ENCODE measurements around the gene G6PD. TPM values are rescaled to one million over a fixed set of nuclear protein-coding genes. Genes with fewer than 3 reads are reported as not detected.

Gene G6PD
- total and polyA plus RNA-seq, 2 donors (not counting 3 experiments of a cell fraction or from before 2014, with no cell fraction given) = 155 to 159 TPM

DNA sequence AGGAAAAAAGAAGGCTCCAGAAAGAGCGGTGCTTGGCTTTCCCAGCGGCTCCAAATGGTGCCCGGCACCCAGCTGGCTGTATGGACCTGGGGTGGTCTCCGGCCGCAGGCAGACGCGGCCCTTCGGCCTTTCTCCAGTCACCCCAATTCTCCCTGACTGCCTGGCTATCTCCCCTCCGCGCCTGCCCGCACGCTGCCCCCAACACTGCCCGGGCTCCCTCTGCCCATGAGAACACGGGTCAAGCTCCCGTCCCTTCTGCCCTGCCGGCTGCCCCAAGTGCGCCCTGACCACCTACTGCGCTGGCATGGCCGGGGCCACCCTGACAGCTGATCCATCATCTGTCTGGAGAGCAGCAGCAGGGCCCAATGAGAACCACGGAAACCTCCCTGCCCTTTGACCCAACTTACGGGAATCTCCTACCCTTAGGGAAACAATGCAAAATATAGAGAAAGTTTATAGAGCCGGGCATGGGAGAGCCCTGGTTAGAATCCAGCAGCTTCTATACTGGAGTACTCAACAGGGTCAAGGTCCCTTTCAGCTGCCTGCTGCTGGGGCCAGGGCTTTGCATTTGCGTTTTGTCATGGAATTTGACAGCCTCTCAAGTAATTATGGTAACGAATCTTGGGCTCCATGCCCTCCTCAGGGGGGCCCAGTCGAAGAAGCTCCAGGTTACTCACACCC, 29.4 kb downstream of the G6PD start:
- H2AFZ ChIP-seq (ENCODE audit: low read depth, low read length) = peak overlapping the region; percentile 35
- H3K79me2 ChIP-seq (ENCODE audit: control insufficient read depth, insufficient read depth, low read length) = peaks cover 3% of the 10 kb centered on the region
- no peaks in the 10 kb centered on the region for H3K9me1 ChIP-seq (replicated peaks; ENCODE audit: control insufficient read depth, extremely low read depth, insufficient read depth, low read length)
- peak overlapping the region; percentile 12 for H3K27ac ChIP-seq (ENCODE audit: insufficient read depth, low read depth, low read length)
- no peaks in the 10 kb centered on the region for H3K36me3 ChIP-seq (ENCODE audit: control insufficient read depth in 2 of 2, extremely low read depth in 1 of 2, insufficient read depth in 2 of 2, low read length in 2 of 2)
- ChIA-PET POLR2A (interaction anchor here (0.9 to 1.7 kb wide), 2 partner anchors 10 to 28 kb away, joined by 3 to 6 read pairs; no protein-coding TSS in a partner anchor), CTCF (interaction anchor here (1.9 to 2.7 kb wide), 2 partner anchors 10 to 144 kb away, joined by 5 to 15 read pairs; no protein-coding TSS in a partner anchor)
- no peaks in the 10 kb centered on the region for H4K20me1 ChIP-seq (replicated peaks; ENCODE audit: control insufficient read depth, extremely low read depth, insufficient read depth, low read length)
- intact Hi-C loops (cut with micrococcal nuclease) (loop anchor here (2.0 to 5.0 kb wide), 2 partner anchors 38 to 90 kb away; partner anchors contain the start of genes ATP6AP1 and LAGE3), dilution Hi-C loops (cut with MboI; ENCODE audit: extremely low pct_ligation_motif_present, low sequenced_read_pairs) (no loop called here)
- peak overlapping the region; percentile 44 for H3K9ac ChIP-seq (replicated peaks; ENCODE audit: extremely low read depth, insufficient read depth, low read length)
- H3K9me3 ChIP-seq (replicated peaks; ENCODE audit: control insufficient read depth, insufficient read depth, low read length) = no peaks in the 10 kb centered on the region
- FAIRE-seq (peak; percentile 67), DNase-seq (ENCODE audit: low read depth, low spot score) (no peak)
- H3K4me1 ChIP-seq (ENCODE audit: control insufficient read depth, extremely low read depth, insufficient read depth, low read length) = peaks cover 12% of the 10 kb centered on the region
- TF ChIP-seq POLR2A (IDR thresholded peaks at IDR 0.05; ENCODE audit: low read depth, low read length) = no peak
- TF ChIP-seq, protein P1, sequence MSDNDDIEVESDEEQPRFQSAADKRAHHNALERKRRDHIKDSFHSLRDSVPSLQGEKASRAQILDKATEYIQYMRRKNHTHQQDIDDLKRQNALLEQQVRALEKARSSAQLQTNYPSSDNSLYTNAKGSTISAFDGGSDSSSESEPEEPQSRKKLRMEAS (IDR thresholded peaks at IDR 0.05; ENCODE audit: insufficient read depth, insufficient read length) = no peak
- no peak for TF ChIP-seq CTCF (IDR thresholded peaks at IDR 0.05; ENCODE audit: extremely low read depth in 1 of 2, insufficient read depth in 1 of 2, low read depth in 1 of 2, low read length in 2 of 2)
- no peak for TF ChIP-seq JUN (IDR thresholded peaks at IDR 0.05; ENCODE audit: borderline replicate concordance, insufficient read depth, insufficient read length, low read depth)
- no peak for TF ChIP-seq POLR2AphosphoS5 (IDR thresholded peaks at IDR 0.05; ENCODE audit: insufficient read depth, low read depth, low read length)
- TF ChIP-seq MYC (IDR thresholded peaks at IDR 0.05; ENCODE audit: low read depth, low read length) = no peak
- TF ChIP-seq EZH2 (IDR thresholded peaks at IDR 0.05; ENCODE audit: borderline replicate concordance, low read depth, low read length, severe bottlenecking) = no peak
- no peak for TF ChIP-seq GATA2 (IDR thresholded peaks at IDR 0.05; ENCODE audit: insufficient read depth, insufficient read length, low read depth, low read length)
- BruUV-seq (replicated peaks) = no TSS peak
- no peak overlapping the region for H3K4me3 ChIP-seq (replicated peaks in 1 of 3; ENCODE audit: insufficient read depth in 1 of 3, low read depth in 1 of 3, low read length in 3 of 3)
- no peaks in the 10 kb centered on the region for H3K27me3 ChIP-seq (ENCODE audit: control insufficient read depth in 2 of 2, insufficient read depth in 2 of 2, low read length in 2 of 2)
- no peak overlapping the region for H3K4me2 ChIP-seq (ENCODE audit: insufficient read depth, low read length)
